ENCODE results near the gene SNAPC4. TPM values are rescaled to one million over a fixed set of nuclear protein-coding genes. Genes with fewer than 3 reads are reported as not detected.

The SNAPC4 gene
- total RNA-seq, 1 experiment from 2014 or later, result 10.8 TPM

- no peaks in the 10 kb centered on the region; the same call in 1 of the 2 replicates for H3K36me3 ChIP-seq (ENCODE audit: control insufficient read depth, insufficient read depth, low read length)
- intact Hi-C loops (cut with micrococcal nuclease; ENCODE audit: unreplicated experiment), result no loop called here
- no peak overlapping the region for H3K4me3 ChIP-seq (ENCODE audit: low read depth in 2 of 2, low read length in 2 of 2)
- no peak for DNase-seq (ENCODE audit: low read depth, low spot score)
- in situ Hi-C loops (cut with HindIII; ENCODE audit: low pct_unique_long_range_greater_than_20kb, low sequenced_read_pairs), result no loop called here
- ChIA-PET CTCF (interaction anchor here (0.6 kb wide), 1 partner anchor 11 kb away, joined by 4 read pairs; no protein-coding TSS in a partner anchor), POLR2A (interaction anchor here (0.6 kb wide), 1 partner anchor 15 kb away, joined by 7 read pairs; no protein-coding TSS in a partner anchor)
- H3K9me3 ChIP-seq (ENCODE audit: control insufficient read depth, insufficient read depth, low read depth, low read length), result no peaks in the 10 kb centered on the region
- BruUV-seq (replicated peaks), result no TSS peak
- no peaks in the 10 kb centered on the region for H3K4me1 ChIP-seq (ENCODE audit: control insufficient read depth, insufficient read depth, low read length)
- H3K27me3 ChIP-seq (ENCODE audit: control insufficient read depth, insufficient read depth, low read length), result no peaks in the 10 kb centered on the region
- no peak for ATAC-seq
- TF ChIP-seq SIN3A (IDR thresholded peaks at IDR 0.05; ENCODE audit: borderline replicate concordance, insufficient read depth, low read depth, low read length) (no peak), TCF7L2 (IDR thresholded peaks at IDR 0.05; ENCODE audit: low read depth, low read length) (no peak), REST (IDR thresholded peaks at IDR 0.05; ENCODE audit: insufficient read depth in 1 of 2, low read depth in 2 of 2, low read length in 1 of 2) (no peak), POLR2AphosphoS5 (IDR thresholded peaks at IDR 0.05; ENCODE audit: low read depth, low read length) (no peak), CTCF (IDR thresholded peaks at IDR 0.05) (no peak)
- H3K27ac ChIP-seq (ENCODE audit: low read length), result no peak overlapping the region
These were observed 41.3 kb upstream of the SNAPC4 start for GRCh38 chr9:136441191-136441680.

- ATAC-seq (peak; percentile 89), DNase-seq (ENCODE audit: low read depth, low spot score) (no peak)
- Histone ChIP-seq H3K4me1 (ENCODE audit: control insufficient read depth, insufficient read depth, low read length) (no peaks in the 10 kb centered on the region), H3K4me3 (ENCODE audit: low read depth in 2 of 2, low read length in 2 of 2) (peak within 1 kb of the TSS; percentile 62 to 69), H3K27me3 (ENCODE audit: control insufficient read depth, insufficient read depth, low read length) (no peaks in the 10 kb centered on the region), H3K9me3 (ENCODE audit: control insufficient read depth, insufficient read depth, low read depth, low read length) (no peaks in the 10 kb centered on the region), H3K36me3 (ENCODE audit: control insufficient read depth, insufficient read depth, low read length) (no peaks in the 10 kb centered on the region; the same call in 1 of the 2 replicates), H3K27ac (ENCODE audit: low read length) (peak within 1 kb of the TSS; percentile 54)
- POLR2A ChIA-PET, result interaction anchor here (0.6 kb wide), 1 partner anchor 12 kb away, joined by 4 read pairs; no protein-coding TSS in a partner anchor
- in situ Hi-C loops (cut with HindIII; ENCODE audit: low pct_unique_long_range_greater_than_20kb, low sequenced_read_pairs), result no loop called here
- intact Hi-C loops (cut with micrococcal nuclease; ENCODE audit: unreplicated experiment), result no loop called here
- no TSS peak for BruUV-seq (replicated peaks)
- TF ChIP-seq REST (IDR thresholded peaks at IDR 0.05; ENCODE audit: insufficient read depth in 1 of 2, low read depth in 2 of 2, low read length in 1 of 2) (no peak), CTCF (IDR thresholded peaks at IDR 0.05) (peak; percentile 96), TCF7L2 (IDR thresholded peaks at IDR 0.05; ENCODE audit: low read depth, low read length) (no peak), POLR2AphosphoS5 (IDR thresholded peaks at IDR 0.05; ENCODE audit: low read depth, low read length) (peak; percentile 61; the same call in 1 of the 2 replicates), SIN3A (IDR thresholded peaks at IDR 0.05; ENCODE audit: borderline replicate concordance, insufficient read depth, low read depth, low read length) (peak; percentile 77; the same call in 1 of the 2 replicates)
- CTCF ChIA-PET, result no interaction called here
These were observed 39.8 kb upstream of the SNAPC4 start, which contains the start of gene INPP5E for GRCh38 chr9:136439481-136440408. TSS of gene INPP5E (minus strand) at chr9:136439845. CDS start at chr9:136439419, 426 bp downstream.
